Non-pigmented ciliary epithelial cell (primary cell): ENCODE results near the gene DPEP2NB.
"Not testable (repeated sequence)": the region's sequence is repeated elsewhere in the genome, so short reads cannot be mapped to it uniquely, and the experiment has no call there.

Source experiments
- DNase-seq: peaks from one replicate; pipeline ENCODE4 v3.0.0-alpha.2; 2010; ENCODE audit warnings: low read depth

Gene DPEP2NB

DNA sequence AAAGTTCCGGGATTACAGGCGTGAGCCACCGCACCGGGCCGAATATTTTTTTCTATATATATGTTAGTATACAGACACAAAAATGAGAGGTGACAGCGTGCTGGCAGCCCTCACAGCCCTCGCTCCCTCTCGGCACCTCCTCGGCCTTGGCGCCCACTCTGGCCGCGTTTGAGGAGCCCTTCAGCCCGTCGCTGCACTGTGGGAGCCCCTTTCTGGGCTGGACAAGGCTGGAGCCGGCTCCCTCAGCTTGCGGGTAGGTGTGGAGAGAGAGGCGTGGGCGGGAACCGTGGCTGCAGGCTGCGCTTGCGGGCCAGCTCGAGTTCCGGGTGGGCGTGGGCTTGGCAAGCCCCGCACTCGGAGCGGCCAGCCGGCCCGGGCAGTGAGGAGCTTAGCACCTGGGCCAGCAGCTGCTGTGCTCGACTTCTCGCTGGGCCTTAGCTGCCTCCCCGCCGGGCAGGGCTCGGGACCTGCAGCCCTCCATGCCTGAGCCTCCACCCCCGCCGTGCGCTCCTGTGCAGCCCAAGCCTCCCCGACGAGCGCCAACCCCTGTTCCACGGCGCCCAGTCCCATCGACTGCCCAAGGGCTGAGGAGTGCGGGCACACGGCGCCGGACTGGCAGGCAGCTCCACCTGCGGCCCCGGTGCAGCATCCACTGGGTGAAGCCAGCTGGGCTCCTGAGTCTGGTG lies 33.6 kb downstream of the DPEP2NB start:
- DNase-seq, result no peak

DNA sequence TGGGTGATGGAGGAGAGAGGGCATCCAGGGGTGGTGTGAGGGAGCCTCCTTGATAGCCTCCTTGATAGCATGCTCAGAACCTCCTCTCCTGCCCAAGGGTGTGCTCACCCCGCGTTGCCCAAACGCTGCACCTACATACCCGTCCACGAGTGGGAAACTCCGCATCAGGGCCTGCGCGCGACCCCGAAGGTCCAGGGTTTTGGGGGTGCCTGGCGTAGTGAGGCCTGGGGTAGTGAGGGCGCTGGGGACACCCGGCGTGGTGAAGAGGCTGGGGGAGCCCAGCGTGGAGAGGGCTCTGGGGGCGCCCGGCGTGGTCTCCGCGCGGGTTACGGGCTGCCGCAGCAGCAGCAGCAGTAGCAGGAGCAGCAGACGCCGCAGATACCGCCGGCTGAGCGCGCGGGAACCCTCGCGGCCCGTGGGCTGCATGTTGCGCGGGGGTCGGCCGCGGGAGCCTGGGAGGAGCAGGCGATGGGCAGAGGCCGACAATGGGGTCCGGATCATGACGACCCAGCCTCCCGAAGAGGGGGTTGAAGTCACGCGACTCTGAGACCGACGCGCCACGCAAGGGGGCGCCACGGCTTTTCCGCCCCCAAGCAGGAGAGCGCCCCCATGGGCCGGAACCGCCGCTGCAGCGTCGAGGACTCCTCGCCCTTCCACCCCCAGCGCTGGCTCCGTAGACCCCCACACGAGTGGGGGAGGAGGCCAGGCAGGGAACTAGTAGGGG lies 35.6 kb downstream of the DPEP2NB start, which contains the start of gene DPEP3:
DPEP3 (minus strand) TSS at position 545 of the 724 bp plus-strand sequence; CDS start at position 426, 119 bp downstream.
- no peak for DNase-seq

DNA sequence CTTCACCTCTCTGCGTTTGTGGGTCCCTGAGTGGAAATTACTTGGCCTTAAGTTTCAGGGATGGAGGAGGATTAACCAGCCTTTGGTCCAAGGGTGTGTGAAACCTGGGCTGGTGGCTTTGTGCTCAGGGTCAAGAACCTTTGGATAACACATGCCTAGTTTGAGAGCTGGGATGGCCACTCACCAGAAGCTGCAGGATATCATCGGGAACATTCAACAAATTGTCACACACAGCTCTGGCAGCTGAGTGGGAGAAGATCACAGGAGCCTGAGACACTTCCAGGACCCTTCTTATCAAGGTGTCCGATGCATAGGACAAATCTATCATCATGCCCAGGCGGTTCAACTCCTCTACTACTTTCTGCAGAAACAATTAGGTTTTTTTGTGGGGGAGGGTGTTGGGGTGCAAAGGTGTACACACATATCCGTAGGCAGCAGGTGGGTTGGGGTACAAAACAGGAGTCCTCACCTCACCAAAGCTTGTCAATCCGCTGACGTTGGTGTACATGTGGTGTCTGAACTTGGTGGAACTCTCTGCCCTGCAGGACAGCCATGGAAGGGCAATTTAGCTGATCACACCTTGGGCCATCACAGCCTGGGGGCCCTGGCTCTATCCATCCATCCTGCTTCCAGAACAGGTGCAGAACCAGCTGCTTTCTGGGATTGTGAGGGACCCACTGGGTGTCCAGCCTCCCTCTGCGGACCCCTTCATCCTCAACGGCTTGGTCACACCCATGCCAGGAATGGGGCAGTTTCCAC lies 38.1 kb downstream of the DPEP2NB start:
- no peak for DNase-seq

DNA sequence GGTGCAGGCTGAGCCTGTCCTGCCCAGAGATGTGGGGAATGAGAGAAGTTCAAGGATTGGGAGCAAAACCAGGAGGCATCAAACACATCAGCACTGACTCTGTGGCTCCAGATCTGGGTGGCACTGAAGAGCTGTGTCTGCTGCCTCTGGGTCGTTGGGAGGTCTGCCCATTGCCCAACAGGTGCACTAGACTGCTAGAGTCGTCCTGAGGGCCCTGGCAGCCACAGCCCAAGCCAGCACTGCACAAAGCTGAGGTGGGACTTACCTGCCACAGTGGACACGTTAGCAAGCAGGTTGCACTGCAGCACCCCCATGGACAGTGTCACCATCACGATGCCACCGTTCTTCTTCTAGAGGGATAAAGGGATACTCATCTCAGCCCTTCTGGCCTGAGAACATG lies 38.7 kb downstream of the DPEP2NB start:
- no peak for DNase-seq

DNA sequence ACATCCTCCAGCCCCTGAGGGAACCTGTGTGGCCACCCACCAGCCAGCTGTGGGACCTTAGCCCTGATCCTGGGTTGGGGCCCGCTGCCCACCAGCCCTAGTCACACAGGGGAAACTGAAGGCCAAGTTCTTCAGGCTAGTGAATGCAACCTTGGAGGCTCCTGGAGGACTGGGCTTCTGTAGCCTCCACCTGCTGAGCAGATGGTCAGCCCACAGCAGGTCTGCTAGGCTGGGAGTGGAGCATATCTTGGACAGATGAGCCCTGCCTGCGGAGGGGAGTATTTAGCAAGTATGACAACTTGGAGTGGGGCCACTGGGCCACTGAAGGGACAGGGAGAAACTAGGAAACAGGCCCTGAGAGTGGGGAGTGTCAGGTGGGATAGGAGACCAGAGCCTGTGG lies 39.5 kb downstream of the DPEP2NB start:
- DNase-seq, result no peak

DNA sequence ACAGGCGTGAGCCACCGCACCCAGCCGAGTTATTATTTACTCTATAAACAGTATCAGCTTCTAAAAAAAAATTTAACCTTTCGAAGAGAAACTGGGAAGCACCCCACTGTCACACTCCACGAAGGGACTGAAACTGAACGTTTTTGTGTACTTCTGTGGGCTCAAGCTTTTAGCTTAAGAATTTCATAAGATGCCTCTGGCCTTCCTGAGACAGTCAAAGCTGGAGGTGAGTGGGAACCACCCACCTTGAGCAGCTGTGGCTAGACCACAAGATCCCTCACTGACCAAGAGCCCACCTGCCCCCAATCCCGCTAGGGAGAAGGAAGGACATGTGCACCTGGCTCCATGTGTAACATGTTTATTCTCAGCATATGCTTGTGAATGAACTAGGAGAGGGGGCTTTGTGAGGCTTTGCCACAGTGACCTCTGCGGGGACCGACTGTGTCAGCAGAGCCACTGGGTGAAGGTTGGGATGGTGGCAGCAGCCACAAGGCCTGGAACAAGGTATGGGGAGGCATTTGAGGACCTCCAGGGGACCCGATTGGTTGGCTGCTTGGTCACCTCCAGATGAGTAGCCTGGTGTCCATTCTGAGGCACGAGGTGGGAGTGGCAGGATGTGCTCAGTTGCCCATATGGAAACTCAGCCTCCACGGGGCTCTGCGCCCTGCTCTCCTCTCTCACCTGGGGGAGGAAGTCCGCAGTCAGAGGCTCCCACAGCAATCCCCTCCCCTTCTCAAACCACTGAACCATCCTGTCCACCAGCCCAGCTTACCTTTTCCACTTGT lies 40.2 kb downstream of the DPEP2NB start:
- no peak for DNase-seq

DNA sequence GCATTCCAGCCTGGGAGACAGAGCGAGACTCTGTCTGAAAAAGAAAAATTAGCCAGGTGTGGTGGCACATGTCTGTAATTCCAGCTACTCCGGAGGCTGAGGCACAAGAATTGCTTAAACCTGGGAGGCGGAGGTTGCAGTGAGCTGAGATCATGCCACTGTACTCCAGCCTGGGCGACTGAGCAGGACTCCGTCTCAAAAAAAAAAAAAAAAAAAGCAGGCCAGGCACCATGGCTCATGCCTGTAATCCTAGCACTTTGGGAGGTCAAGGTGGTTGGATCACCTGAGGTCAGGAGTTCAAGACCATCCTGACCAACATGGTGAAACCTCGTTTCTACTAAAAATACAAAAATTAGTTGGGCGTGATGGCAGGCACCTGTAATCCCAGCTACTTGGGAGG lies 43.4 kb downstream of the DPEP2NB start:
- DNase-seq, result not testable (repeated sequence)

DNA sequence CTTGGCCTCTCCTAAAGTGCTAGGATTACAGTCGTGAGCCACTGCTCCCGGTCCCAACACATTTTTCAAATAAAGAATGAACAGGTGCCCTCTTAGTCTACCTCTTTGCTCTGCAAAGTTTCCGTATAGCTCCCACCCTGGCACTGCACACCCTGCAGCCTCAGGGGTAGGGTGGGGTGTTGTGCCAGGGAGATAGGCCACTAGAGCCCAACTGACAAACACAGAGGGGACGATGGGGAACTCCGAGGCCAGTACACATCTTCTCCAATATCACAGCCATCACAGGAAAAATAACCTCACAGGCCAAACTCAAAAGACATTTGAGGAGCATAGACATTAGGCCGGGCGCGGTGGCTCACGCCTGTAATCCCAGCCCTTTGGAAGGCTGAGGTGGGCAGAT lies 44.6 kb downstream of the DPEP2NB start:
- no peak for DNase-seq

DNA sequence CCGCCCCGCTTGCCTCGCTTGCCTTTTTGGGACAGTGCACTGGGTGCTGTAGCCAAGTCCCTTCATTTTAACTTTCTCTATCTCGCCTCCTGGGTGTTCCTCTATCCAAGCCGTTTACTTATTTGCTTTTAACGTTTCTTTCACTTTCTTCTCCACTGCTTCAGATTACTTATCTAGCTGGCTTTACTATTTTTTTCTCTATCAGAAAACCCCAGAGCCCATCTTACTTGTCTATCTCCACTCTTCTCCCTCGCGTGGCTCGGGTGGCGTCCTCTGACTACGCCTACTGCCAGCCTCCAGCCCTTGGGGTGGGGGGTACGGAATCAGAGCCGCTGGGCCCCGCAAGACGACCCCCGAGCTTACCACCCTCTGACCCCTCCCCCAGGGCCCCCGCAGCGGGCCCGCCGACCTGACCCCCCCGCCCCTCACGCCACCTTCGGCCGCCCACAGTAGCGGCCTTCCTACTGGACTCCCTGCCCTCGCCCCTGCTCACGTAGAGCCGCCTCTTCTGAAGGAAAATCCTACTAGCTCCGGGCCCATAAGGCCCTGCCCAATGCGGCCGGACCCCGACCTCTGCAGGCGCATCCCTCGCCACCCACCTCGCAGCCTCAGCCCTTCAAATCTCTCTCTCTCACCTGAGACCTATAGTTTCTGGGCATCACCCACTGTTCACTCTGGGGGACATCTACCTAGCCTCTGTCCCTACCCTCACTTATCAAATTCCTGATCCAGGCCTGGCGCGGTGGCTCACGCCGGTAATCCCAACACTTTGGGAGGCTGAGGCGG lies 46.3 kb downstream of the DPEP2NB start:
- DNase-seq, result no peak

DNA sequence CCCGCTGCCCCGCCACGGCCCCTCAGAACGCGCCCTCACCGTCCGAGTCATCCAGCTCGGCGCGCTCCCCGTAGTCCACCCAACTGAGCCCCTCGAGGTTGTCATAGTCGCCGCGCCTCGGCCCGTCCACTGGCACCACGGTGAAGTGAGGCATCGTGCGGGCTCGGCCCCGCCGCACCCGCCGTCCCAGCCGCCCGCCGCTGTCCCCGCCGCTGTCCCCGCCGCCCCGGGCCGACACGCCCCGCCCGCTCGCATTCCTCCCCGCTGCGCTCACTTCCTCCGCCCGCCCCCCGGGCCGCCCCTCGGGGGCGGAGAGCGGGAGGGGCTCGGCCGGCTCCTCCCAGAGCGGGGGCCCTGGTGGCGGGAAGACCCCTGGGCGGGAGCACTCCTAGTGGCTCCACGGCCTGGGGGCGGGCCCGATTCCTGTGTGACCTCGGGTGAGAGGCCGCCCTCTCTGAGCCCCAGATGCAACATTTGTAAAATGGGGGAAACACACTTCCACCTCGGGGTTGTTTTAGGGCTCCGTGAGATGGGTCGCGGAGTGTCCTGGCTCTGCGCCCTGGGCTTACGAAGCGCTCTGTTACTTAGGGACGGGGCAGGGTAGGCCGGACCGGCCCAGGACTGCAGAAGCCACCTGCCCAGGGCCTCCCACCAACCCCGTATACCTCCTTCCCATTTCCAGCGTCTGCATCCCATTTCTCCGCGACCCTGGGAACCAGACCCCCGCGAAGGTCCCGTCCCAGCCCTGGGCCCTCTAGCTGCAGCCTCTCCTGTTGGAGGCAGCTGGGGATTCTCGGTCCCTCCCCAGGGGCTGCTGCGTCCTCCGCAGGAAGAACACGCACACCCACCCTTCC lies 47.1 kb downstream of the DPEP2NB start, which contains the start of gene SLC12A4:
SLC12A4 (minus strand) TSS at position 238 of the 854 bp plus-strand sequence; CDS start at position 154, 84 bp downstream.
- no peak for DNase-seq

DNA sequence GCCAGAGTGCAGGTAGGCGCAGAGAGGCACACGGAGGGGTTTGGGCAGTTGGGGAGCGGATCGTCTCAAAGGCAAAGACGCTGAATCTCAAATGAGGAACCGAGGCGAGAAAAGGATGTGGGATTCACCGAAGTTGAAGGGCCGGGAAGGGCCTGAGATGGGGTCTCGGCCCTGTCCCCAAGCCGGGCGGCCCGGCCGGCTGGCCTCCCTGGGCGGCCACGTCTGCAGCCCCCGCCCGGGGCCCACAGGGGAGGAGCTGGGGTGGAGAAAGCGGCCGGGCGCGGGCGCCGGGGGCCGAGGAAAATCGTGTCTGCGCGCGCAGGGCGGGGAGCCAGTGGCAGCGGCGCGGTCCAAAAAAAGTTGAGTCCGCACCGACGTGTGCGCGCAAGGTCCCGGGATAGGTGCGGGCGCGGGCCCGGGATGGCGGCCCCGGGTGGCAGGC lies 47.7 kb downstream of the DPEP2NB start:
- no peak for DNase-seq

DNA sequence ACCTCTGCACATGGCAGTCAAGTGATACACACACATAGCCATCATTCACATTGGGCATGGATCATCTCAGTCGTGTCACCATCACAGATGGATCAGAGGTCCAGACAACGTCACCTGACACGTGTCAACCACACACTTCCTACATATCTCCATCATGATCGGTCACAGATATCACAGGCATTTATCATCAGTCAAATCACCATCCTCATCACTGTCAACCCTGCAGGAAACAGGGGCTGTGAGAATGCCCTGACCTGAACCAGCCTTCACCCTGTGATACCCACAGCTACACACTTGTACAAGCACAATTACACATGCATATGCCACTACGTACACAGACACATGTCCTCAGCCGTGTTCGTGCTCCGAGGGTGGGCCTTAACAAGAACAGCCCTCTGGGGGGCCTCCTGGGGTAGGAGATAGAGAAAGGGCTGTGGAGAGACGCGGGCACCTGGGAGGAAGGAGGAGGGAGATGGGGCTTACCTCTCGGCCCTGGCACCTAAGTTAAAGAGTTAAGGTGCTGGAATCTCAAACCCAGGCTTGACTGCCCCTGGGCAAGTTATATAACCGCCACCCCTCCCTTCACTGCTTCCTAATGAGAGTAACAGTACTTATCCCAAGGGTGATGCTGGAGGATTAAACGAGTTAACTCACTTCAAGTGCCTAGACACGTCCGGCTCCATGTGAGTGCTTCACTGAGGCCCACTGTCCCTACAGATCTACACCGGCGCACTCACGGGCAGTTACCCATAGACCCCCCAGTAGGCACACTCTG lies 48.3 kb downstream of the DPEP2NB start:
- DNase-seq, result no peak

DNA sequence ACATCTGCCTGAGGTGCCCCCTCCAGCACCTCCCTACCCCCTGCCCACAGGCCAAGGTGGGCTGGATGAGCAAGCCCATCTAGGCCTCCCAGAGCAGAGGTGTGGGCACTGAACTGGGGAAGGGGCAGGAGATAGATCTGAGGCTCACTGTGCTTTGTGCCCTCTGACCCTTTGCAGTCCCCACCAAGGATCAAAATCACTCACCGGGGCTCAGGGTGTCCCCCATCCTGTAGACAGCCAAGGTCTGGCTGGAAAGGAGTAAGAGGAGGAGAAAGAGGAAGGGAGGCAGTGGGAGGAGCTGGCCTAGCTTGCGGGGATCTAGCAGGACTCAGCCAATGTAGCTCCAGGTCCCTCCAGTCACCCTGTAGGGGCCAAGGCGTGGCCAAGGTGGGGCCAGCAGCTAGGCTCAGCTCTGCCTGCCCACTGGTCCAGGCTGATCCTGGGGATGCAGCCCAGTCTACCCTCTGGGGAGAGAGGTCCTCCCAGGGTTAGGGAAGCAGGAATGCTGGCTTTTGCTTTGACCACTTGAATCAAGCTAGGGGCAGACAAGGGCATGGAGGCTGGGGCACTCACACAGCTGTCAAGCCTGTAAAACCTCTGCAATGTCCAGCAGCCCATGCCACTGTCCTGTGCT lies 49.0 kb downstream of the DPEP2NB start:
- no peak for DNase-seq

DNA sequence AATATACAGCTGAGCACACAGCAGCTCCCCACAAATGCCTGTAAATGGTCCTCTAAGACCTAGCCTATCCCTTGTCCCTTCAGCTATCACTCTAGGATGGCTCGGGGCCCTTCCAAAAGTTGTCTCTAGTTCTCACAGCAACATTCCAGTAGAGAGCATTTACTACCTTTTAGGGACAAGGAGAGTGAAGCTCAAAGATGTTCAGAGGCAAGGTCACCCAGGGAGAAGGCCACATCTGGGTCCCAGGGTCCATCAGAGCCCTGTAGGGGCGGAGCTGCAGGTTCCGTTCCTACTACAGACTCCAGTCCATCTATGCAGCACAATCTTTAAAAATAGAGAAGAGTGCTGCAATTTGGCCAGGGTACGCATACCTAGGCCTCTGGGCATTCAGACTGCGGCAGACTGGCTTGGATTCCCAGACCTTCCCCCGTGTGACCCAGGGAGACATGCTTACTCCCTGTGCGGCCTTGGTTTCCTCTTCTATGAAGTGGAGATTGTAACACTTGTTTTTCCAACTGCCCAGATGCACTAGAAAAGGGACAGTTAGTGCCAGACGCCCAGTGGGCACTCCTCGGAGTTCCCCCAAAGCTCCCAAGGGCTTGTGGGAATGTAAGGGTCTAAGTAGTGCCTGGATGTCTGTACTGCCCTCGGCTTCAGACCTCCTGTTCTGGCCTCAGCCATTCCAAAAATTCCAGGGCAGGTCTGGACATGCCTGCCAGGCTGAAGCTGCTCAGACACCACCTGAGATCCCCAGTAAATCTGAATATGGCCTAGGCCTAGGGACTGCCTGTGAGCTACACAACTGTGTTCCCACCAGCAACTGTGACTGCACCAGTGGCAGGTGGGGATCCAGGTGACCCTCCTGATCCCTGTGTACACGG lies 49.8 kb downstream of the DPEP2NB start:
- no peak for DNase-seq

DNA sequence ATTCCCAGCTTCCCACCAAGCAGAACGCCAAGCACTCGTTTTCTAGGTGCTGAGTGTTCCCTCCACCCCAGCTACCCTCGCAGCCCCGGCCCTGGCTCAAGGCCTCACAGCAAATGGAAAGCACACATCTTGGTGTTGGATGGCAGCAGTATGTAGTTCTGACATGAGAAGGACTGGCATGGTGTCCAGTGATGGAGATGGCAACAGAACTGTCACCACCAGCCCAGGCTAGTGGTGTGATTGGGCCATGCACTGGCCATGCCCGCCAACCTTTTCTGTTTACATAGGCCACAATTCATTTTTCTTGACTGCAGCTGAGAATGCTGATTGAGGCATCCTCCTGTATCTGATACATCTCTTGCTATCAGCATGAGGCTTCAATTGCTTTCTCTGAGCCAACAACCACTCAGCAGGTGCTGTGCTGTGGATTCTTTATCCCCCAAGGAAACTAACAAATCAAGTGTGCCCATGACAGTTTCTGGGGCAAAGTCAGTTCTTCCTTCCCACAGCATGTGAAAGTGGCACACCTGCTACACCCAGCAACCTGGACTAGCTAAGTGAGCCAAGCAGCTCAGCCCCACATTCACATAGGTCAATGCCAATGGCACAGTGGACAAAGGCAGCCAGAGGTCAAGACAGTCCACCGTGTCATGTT lies 51.1 kb downstream of the DPEP2NB start:
- DNase-seq, result no peak

DNA sequence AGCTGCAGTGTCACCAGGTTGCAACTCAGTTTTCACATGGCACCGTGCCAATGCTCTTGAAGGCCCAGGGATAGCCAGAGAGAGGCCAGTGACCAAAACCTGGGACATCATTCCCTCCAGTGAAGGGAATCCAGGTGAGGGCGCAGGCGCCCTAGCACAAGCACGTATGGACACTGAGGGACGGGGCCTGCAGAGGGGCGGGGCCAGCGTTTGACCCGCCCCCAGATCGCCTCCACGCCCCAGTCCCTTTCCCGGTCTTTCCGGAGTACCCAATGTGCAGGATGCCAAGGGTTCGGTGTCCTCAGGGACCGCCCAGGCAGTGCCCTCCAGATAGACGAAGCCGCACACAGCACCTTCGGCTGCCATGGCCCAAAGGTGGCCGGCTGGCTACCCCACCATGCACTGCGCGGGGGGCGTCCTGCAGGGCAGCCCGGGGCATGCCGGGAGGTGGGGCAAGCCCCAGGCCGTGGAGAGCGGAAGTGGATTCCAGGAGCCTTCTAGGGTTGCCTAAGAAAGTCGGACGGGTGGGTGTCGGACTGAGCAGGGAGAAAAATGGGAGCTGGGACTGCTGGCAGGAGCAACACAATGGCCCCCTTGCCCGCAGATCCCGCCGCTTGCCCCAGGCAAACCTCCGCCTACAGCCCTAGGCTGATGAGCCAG lies 51.9 kb downstream of the DPEP2NB start:
- no peak for DNase-seq
